Activated CD8-positive, alpha-beta T cell treated with anti-CD3 and anti-CD28 coated beads, Interleukin-2, amount 10 ng/mL, durations not matched to agents 7 days and 5 days (primary cell): ENCODE results near the gene VTN. TPM values are rescaled to one million over a fixed set of nuclear protein-coding genes. Genes with fewer than 3 reads are reported as not detected.

Experiments
- ATAC-seq: fragments of 150-1000 bp; cut with Tn5 transposase; one replicate; pipeline ENCODE4 v1.10.0; 2021; ENCODE audit warnings: moderate library complexity
- CTCF ChIA-PET: fragments of 350-600 bp; sonication (Branson Sonifier 250); formaldehyde crosslinking; loops from one replicate; lab custom pipeline; 2021; ENCODE audit warnings: antibody characterized with exemption; lab: Charles Lee
- POLR2A ChIA-PET: fragments of 350-600 bp; sonication (Branson Sonifier 250); formaldehyde crosslinking; loops from one replicate; lab custom pipeline; 2021; ENCODE audit warnings: antibody characterized with exemption; lab: Charles Lee
- DNase-seq: peaks from one replicate; pipeline ENCODE4 v3.0.0-alpha.2; 2020
- H3K27ac Mint-ChIP-seq: one replicate; pipeline ENCODE4 v1.8.0; 2021; ENCODE audit warnings: mild to moderate bottlenecking, mixed read lengths
- H3K27me3 Mint-ChIP-seq: one replicate; pipeline ENCODE4 v1.8.0; 2021; ENCODE audit warnings: low read depth, mixed read lengths
- H3K36me3 Mint-ChIP-seq: one replicate; pipeline ENCODE4 v1.8.0; 2021; ENCODE audit warnings: low read depth, mixed read lengths
- H3K4me1 Mint-ChIP-seq: one replicate; pipeline ENCODE4 v1.8.0; 2021; ENCODE audit warnings: low read depth, mixed read lengths
- H3K4me3 Mint-ChIP-seq: one replicate; pipeline ENCODE4 v1.8.0; 2021; ENCODE audit warnings: mild to moderate bottlenecking, mixed read lengths
- H3K9me3 Mint-ChIP-seq: one replicate; pipeline ENCODE4 v1.8.0; 2022; ENCODE audit warnings: mixed read lengths; ENCODE audit not compliant: insufficient read depth
- total RNA-seq, 2 experiments: library from RNA; stranded (reverse); gene quantifications; one replicate each; pipeline ENCODE4 v1.2.3, GENCODE V29; 2021

Gene VTN
- total RNA-seq, 2 experiments from 2014 or later, result not detected

DNA sequence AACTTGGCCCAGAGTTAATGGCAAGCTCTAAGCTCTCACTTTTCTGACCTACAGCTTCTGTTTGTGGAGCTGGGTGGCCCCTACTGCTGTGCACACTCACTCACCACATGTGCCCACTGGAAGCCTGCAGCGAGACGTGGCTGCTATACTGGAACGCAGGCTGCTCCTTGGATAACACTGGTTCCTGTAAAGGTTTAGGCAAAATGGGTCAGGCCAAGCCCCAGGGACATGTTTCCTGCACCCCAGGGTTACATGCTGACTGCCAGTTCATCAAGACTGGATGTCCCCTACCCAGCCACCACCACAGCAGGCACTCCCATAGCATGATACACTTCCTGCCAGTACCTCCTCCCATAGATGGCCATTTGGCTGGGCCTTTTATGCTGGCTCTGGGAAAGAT, 21.1 kb downstream of the VTN start:
- CTCF ChIA-PET, result interaction anchor here (1.2 kb wide), 1 partner anchor 13 kb away, joined by 5 read pairs; the partner anchor contains the start of genes IFT20 and TNFAIP1
- POLR2A ChIA-PET, result interaction anchor here (1.3 to 1.4 kb wide), 2 partner anchors 13 to 15 kb away, joined by 3 to 4 read pairs; partner anchors contain the start of genes IFT20 and TNFAIP1
- DNase-seq, result no peak
- no peak overlapping the region for H3K27ac Mint-ChIP-seq
- peaks cover 65% of the 10 kb centered on the region for H3K36me3 Mint-ChIP-seq
- H3K27me3 Mint-ChIP-seq, result no peaks in the 10 kb centered on the region
- no peak for ATAC-seq
- H3K4me3 Mint-ChIP-seq, result no peak overlapping the region
- H3K4me1 Mint-ChIP-seq, result no peaks in the 10 kb centered on the region
- no peaks in the 10 kb centered on the region for H3K9me3 Mint-ChIP-seq

- H3K36me3 Mint-ChIP-seq, result peaks cover 61% of the 10 kb centered on the region
- no peaks in the 10 kb centered on the region for H3K9me3 Mint-ChIP-seq
- ChIA-PET CTCF (no interaction called here), POLR2A (interaction anchor here (1.1 to 1.4 kb wide), 2 partner anchors 10 to 11 kb away, joined by 4 read pairs; partner anchors contain the start of genes IFT20, POLDIP2 and TNFAIP1)
- no peaks in the 10 kb centered on the region for H3K27me3 Mint-ChIP-seq
- ATAC-seq (no peak), DNase-seq (no peak)
- peaks cover 5% of the 10 kb centered on the region for H3K4me1 Mint-ChIP-seq
- no peak overlapping the region for H3K27ac Mint-ChIP-seq
- H3K4me3 Mint-ChIP-seq, result no peak overlapping the region
These were observed 22.7 kb downstream of the VTN start for GRCh38 chr17:28347261-28347891.

DNA sequence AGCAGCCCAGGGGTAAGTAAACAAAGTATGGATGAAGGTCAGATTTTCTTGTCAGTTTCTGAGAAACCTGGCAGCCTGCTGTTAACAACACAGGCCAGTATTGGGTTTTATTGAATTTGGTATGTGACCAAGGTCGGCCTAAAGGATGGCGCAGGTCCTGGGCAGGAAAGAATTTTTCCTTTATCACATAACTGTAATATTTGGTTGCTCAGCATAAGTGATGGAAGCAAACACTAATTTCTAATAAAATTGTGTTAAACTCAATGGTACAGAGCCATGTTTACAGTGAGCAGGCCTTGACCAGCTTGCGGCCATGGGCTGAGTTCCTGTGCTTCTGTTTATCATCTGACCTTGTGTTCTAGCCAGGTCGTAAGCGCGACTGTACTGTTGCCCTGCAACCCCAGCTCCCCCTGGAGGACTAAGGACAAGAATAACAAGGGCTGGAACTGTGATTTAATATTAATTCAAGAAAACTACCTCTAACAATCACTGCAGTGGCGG, 23.3 kb downstream of the VTN start:
- Mint-ChIP-seq H3K4me3 (no peak overlapping the region), H3K27ac (no peak overlapping the region), H3K4me1 (peaks cover 5% of the 10 kb centered on the region), H3K9me3 (no peaks in the 10 kb centered on the region), H3K27me3 (no peaks in the 10 kb centered on the region), H3K36me3 (peaks cover 62% of the 10 kb centered on the region)
- DNase-seq (no peak), ATAC-seq (no peak)
- ChIA-PET POLR2A (interaction anchor here (1.7 kb wide), 1 partner anchor 10 kb away, joined by 7 read pairs; the partner anchor contains the start of gene POLDIP2), CTCF (no interaction called here)

- no peaks in the 10 kb centered on the region for H3K27me3 Mint-ChIP-seq
- H3K4me1 Mint-ChIP-seq, result peaks cover 5% of the 10 kb centered on the region
- POLR2A ChIA-PET, result interaction anchor here (1.5 to 1.7 kb wide), 2 partner anchors 11 kb away, joined by 5 to 7 read pairs; partner anchors contain the start of genes IFT20, POLDIP2 and TNFAIP1
- CTCF ChIA-PET, result interaction anchor here (1.2 kb wide), 1 partner anchor 10 kb away, joined by 6 read pairs; the partner anchor contains the start of gene TNFAIP1
- H3K27ac Mint-ChIP-seq, result no peak overlapping the region
- no peak for ATAC-seq
- H3K4me3 Mint-ChIP-seq, result no peak overlapping the region
- peaks cover 58% of the 10 kb centered on the region for H3K36me3 Mint-ChIP-seq
- H3K9me3 Mint-ChIP-seq, result no peaks in the 10 kb centered on the region
- DNase-seq, result no peak
These were observed 23.9 kb downstream of the VTN start for GRCh38 chr17:28346199-28346580.

- ATAC-seq (no peak), DNase-seq (no peak)
- peaks cover 56% of the 10 kb centered on the region for H3K36me3 Mint-ChIP-seq
- no peak overlapping the region for H3K4me3 Mint-ChIP-seq
- CTCF ChIA-PET, result interaction anchor here (1.2 kb wide), 1 partner anchor 10 kb away, joined by 6 read pairs; the partner anchor contains the start of gene TNFAIP1
- H3K9me3 Mint-ChIP-seq, result no peaks in the 10 kb centered on the region
- H3K27ac Mint-ChIP-seq, result no peak overlapping the region
- H3K27me3 Mint-ChIP-seq, result no peaks in the 10 kb centered on the region
- peaks cover 5% of the 10 kb centered on the region for H3K4me1 Mint-ChIP-seq
- POLR2A ChIA-PET, result interaction anchor here (1.5 to 1.7 kb wide), 2 partner anchors 10 to 12 kb away, joined by 5 to 7 read pairs; partner anchors contain the start of genes IFT20, POLDIP2 and TNFAIP1
These were observed 24.5 kb downstream of the VTN start for GRCh38 chr17:28345419-28346198.

GRCh38 chr17:28344435-28344901, 25.6 kb downstream of the VTN start:
- ATAC-seq (no peak), DNase-seq (no peak)
- H3K36me3 Mint-ChIP-seq, result peaks cover 54% of the 10 kb centered on the region
- H3K4me1 Mint-ChIP-seq, result peaks cover 5% of the 10 kb centered on the region
- no peak overlapping the region for H3K4me3 Mint-ChIP-seq
- ChIA-PET POLR2A (interaction anchor here (0.9 kb wide), 1 partner anchor 12 kb away, joined by 3 read pairs; the partner anchor contains the start of gene POLDIP2), CTCF (no interaction called here)
- no peaks in the 10 kb centered on the region for H3K9me3 Mint-ChIP-seq
- no peak overlapping the region for H3K27ac Mint-ChIP-seq
- no peaks in the 10 kb centered on the region for H3K27me3 Mint-ChIP-seq

DNA sequence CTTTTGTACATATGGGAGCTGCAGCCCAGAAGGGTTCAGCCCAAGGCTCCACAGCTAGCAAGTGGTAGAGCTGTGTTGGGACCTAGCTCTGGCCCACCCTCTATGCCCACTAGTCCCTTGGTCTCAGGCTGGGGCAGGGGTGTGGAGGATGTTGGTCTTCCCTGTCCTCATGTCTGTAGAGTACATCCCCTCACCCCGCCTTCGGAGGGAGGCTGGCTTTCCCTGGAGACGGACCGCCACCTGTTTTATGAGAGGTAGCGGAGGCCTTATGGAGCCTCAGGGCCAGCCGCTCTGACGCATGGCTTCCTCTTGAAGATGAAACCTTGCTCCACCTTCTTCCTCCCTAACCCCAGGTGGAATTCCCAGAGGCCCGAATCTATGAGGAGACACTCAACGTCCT, 26.1 kb downstream of the VTN start:
- H3K4me3 Mint-ChIP-seq, result no peak overlapping the region
- peaks cover 54% of the 10 kb centered on the region for H3K36me3 Mint-ChIP-seq
- no peaks in the 10 kb centered on the region for H3K9me3 Mint-ChIP-seq
- H3K27me3 Mint-ChIP-seq, result no peaks in the 10 kb centered on the region
- POLR2A ChIA-PET, result interaction anchor here (0.7 kb wide), 1 partner anchor 18 kb away, joined by 3 read pairs; no protein-coding TSS in a partner anchor
- CTCF ChIA-PET, result no interaction called here
- no peak for DNase-seq
- peak overlapping the region; percentile 54 for H3K27ac Mint-ChIP-seq
- ATAC-seq, result no peak
- H3K4me1 Mint-ChIP-seq, result peaks cover 5% of the 10 kb centered on the region

GRCh38 chr17:28343491-28343932, 26.6 kb downstream of the VTN start:
- Mint-ChIP-seq H3K36me3 (peaks cover 49% of the 10 kb centered on the region), H3K4me3 (no peak overlapping the region), H3K4me1 (peaks cover 5% of the 10 kb centered on the region), H3K9me3 (no peaks in the 10 kb centered on the region), H3K27me3 (no peaks in the 10 kb centered on the region), H3K27ac (peak overlapping the region; percentile 54)
- CTCF ChIA-PET, result no interaction called here
- no peak for ATAC-seq
- DNase-seq, result no peak
- POLR2A ChIA-PET, result interaction anchor here (0.6 to 0.7 kb wide), 2 partner anchors 18 to 630 kb away, joined by 3 to 5 read pairs; no protein-coding TSS in a partner anchor

DNA sequence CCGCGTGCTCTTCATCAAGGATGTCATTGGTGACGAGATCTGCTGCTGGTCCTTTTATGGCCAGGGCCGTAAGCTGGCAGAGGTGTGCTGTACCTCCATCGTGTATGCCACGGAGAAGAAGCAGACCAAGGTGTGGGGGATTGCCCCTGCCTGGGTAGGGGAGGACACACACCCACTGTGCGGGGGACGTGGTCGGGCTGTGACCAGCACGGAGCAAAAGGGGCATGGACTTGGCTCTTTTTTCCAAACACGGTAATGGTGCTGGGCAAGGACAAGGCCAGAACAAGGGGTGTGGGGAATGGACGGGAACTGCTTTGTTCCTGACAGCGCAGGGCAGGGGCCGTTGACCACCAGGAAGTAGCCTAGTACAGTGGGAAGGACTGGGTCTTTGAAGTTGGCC, 27.8 kb downstream of the VTN start:
- Mint-ChIP-seq H3K36me3 (peaks cover 41% of the 10 kb centered on the region), H3K9me3 (no peaks in the 10 kb centered on the region), H3K4me3 (no peak overlapping the region), H3K27me3 (no peaks in the 10 kb centered on the region), H3K4me1 (peaks cover 9% of the 10 kb centered on the region), H3K27ac (no peak overlapping the region)
- ChIA-PET CTCF (no interaction called here), POLR2A (interaction anchor here (1.0 kb wide), 1 partner anchor 15 kb away, joined by 4 read pairs; the partner anchor contains the start of gene POLDIP2)
- ATAC-seq (no peak), DNase-seq (no peak)

GRCh38 chr17:28341516-28341915, 28.6 kb downstream of the VTN start:
- H3K9me3 Mint-ChIP-seq, result no peaks in the 10 kb centered on the region
- no peak overlapping the region for H3K4me3 Mint-ChIP-seq
- peaks cover 17% of the 10 kb centered on the region for H3K4me1 Mint-ChIP-seq
- no peak for ATAC-seq
- peaks cover 36% of the 10 kb centered on the region for H3K36me3 Mint-ChIP-seq
- H3K27me3 Mint-ChIP-seq, result no peaks in the 10 kb centered on the region
- no peak for DNase-seq
- CTCF ChIA-PET, result no interaction called here
- POLR2A ChIA-PET, result interaction anchor here (1.3 kb wide), 1 partner anchor 16 kb away, joined by 3 read pairs; the partner anchor contains the start of gene POLDIP2
- no peak overlapping the region for H3K27ac Mint-ChIP-seq

- H3K9me3 Mint-ChIP-seq, result no peaks in the 10 kb centered on the region
- H3K27me3 Mint-ChIP-seq, result no peaks in the 10 kb centered on the region
- ATAC-seq (no peak), DNase-seq (no peak)
- H3K4me1 Mint-ChIP-seq, result peaks cover 22% of the 10 kb centered on the region
- no peak overlapping the region for H3K4me3 Mint-ChIP-seq
- peaks cover 26% of the 10 kb centered on the region for H3K36me3 Mint-ChIP-seq
- ChIA-PET POLR2A (no interaction called here), CTCF (no interaction called here)
- H3K27ac Mint-ChIP-seq, result no peak overlapping the region
These were observed 29.7 kb downstream of the VTN start for GRCh38 chr17:28340374-28340773.
